Karpas-422 (cell line): ENCODE data around the gene CCDC144A. TPM values are rescaled to one million over a fixed set of nuclear protein-coding genes. Genes with fewer than 3 reads are reported as not detected.
"Not testable (repeated sequence)": the region's sequence is repeated elsewhere in the genome, so short reads cannot be mapped to it uniquely, and the experiment has no call there.

ENCODE experiments used
- DNase-seq: peaks from one replicate; pipeline ENCODE4 v3.0.0-alpha.2; 2015
- H2AFZ ChIP-seq: fragments of 200-600 bp; sonication (generic); 2 replicates; pipeline ENCODE4 v1.6.1; 2014; ENCODE audit warnings: antibody characterized with exemption, low read length, mixed read lengths
- H3K27ac ChIP-seq: fragments of 200-600 bp; sonication (generic); 2 replicates; pipeline ENCODE4 v1.5.1; 2014; ENCODE audit warnings: mild to moderate bottlenecking, low read length, moderate library complexity
- H3K27me3 ChIP-seq: fragments of 200-600 bp; sonication (generic); 2 replicates; pipeline ENCODE4 v1.6.1; 2014; ENCODE audit warnings: low read length, mixed read lengths
- H3K36me3 ChIP-seq: fragments of 200-600 bp; sonication (generic); 2 replicates; pipeline ENCODE4 v1.6.1; 2014; ENCODE audit warnings: low read length, mixed read lengths; ENCODE audit not compliant: insufficient read depth
- H3K4me1 ChIP-seq: fragments of 200-600 bp; sonication (generic); 2 replicates; pipeline ENCODE4 v1.6.1; 2014; ENCODE audit warnings: mild to moderate bottlenecking, low read length, mixed read lengths
- H3K4me2 ChIP-seq: fragments of 200-600 bp; sonication (generic); 2 replicates; pipeline ENCODE4 v1.6.1; 2014; ENCODE audit warnings: low read length, low read depth, mild to moderate bottlenecking; ENCODE audit not compliant: poor library complexity, severe bottlenecking
- H3K4me3 ChIP-seq: fragments of 200-600 bp; sonication (generic); 2 replicates; pipeline ENCODE4 v1.5.1; 2014; ENCODE audit warnings: mild to moderate bottlenecking, antibody characterized with exemption, low read length, mixed read lengths
- H3K79me2 ChIP-seq: fragments of 200-600 bp; sonication (generic); 2 replicates; pipeline ENCODE4 v1.6.1; 2014; ENCODE audit warnings: mild to moderate bottlenecking, low read length, mixed read lengths
- H3K9ac ChIP-seq: fragments of 200-600 bp; sonication (generic); 2 replicates; pipeline ENCODE4 v1.6.0; 2014; ENCODE audit warnings: low read length
- H3K9me2 ChIP-seq: fragments of 200-600 bp; sonication (generic), shearing (Covaris generic); replicated peaks from 2 replicates; pipeline ENCODE4 v1.6.0; 2014; ENCODE audit warnings: mild to moderate bottlenecking, low read length, moderate library complexity; ENCODE audit not compliant: insufficient read depth
- H3K9me3 ChIP-seq: fragments of 300-700, 200-600 bp; sonication (generic); 2 replicates; pipeline ENCODE4 v1.6.1; 2014; ENCODE audit warnings: low read length, mixed read lengths
- H4K20me1 ChIP-seq: fragments of 200-600 bp; sonication (generic); 2 replicates; pipeline ENCODE4 v1.6.1; 2014; ENCODE audit warnings: mild to moderate bottlenecking, antibody characterized with exemption, low read length, low read depth; ENCODE audit not compliant: insufficient read depth
- total RNA-seq: library from RNA; depleted of rRNA; stranded (reverse); fragments of >200 nt; shearing (Covaris generic); gene quantifications from 2 replicates; pipeline ENCODE4 v1.2.3, GENCODE V29; 2014; ENCODE audit warnings: low replicate concordance

Gene CCDC144A
- total RNA-seq, 1 experiment from 2014 or later: not detected

- not testable (repeated sequence) for H2AFZ ChIP-seq, H3K4me3 ChIP-seq, H3K9me3 ChIP-seq, H3K27me3 ChIP-seq, H3K36me3 ChIP-seq, H3K4me1 ChIP-seq, DNase-seq, H3K27ac ChIP-seq, H3K9me2 ChIP-seq, H3K79me2 ChIP-seq, H3K9ac ChIP-seq, H4K20me1 ChIP-seq, H3K4me2 ChIP-seq
These were observed 23.5 kb upstream of the CCDC144A start for GRCh38 chr17:16666553-16666906.

GRCh38 chr17:16666907-16667636 lies 23.0 kb upstream of the CCDC144A start:
- not testable (repeated sequence) for H3K9me2 ChIP-seq, H3K9ac ChIP-seq, H2AFZ ChIP-seq, DNase-seq, H3K27ac ChIP-seq, H3K4me1 ChIP-seq, H3K27me3 ChIP-seq, H4K20me1 ChIP-seq, H3K36me3 ChIP-seq, H3K9me3 ChIP-seq, H3K79me2 ChIP-seq, H3K4me2 ChIP-seq, H3K4me3 ChIP-seq

GRCh38 chr17:16676676-16677268 lies 13.3 kb upstream of the CCDC144A start:
- Histone ChIP-seq H3K4me2 (no peak overlapping the region), H3K79me2 (no peaks in the 10 kb centered on the region), H3K27me3 (no peaks in the 10 kb centered on the region), H3K4me1 (no peaks in the 10 kb centered on the region), H2AFZ (no peak overlapping the region), H3K9ac (no peak overlapping the region), H3K9me2 (no peaks in the 10 kb centered on the region), H3K27ac (no peak overlapping the region), H4K20me1 (no peaks in the 10 kb centered on the region), H3K4me3 (no peak overlapping the region), H3K36me3 (no peaks in the 10 kb centered on the region), H3K9me3 (no peaks in the 10 kb centered on the region)
- DNase-seq: no peak

GRCh38 chr17:16683290-16684138 lies 6.5 kb upstream of the CCDC144A start:
- not testable (repeated sequence) for H3K4me3 ChIP-seq, H3K9ac ChIP-seq, H3K9me2 ChIP-seq, H3K4me1 ChIP-seq, H2AFZ ChIP-seq, DNase-seq, H4K20me1 ChIP-seq, H3K4me2 ChIP-seq, H3K27me3 ChIP-seq, H3K27ac ChIP-seq, H3K9me3 ChIP-seq, H3K79me2 ChIP-seq, H3K36me3 ChIP-seq

DNA sequence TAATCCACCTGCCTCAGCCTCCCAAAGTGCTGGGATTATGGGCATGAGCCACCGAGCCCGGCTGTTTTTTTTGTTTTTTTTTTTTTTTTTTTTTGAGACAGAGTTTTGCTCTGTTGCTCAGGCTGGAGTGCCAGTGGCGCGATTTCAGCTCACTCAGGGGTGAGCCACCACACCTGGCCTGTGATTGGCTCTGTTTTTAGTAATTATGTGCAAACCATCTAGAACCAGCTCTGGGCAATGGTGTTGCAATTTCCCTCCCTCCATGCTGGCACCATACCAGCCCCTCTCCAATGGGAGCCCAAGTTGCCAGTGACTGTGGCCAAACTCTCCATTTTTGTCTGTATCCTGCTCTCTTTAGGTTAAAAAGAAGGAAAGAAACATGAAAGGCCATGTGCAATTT lies 4.0 kb upstream of the CCDC144A start:
- not testable (repeated sequence) for H3K4me2 ChIP-seq, H2AFZ ChIP-seq

GRCh38 chr17:16687151-16687550 lies 2.9 kb upstream of the CCDC144A start:
- not testable (repeated sequence) for H3K27me3 ChIP-seq, H3K79me2 ChIP-seq, H2AFZ ChIP-seq, H3K9me3 ChIP-seq, H3K9me2 ChIP-seq, H3K9ac ChIP-seq, H4K20me1 ChIP-seq, DNase-seq, H3K4me1 ChIP-seq, H3K36me3 ChIP-seq, H3K4me2 ChIP-seq, H3K27ac ChIP-seq, H3K4me3 ChIP-seq

More for the DNA sequence above, 4.0 kb upstream of the CCDC144A start:
- not testable (repeated sequence) for H3K36me3 ChIP-seq, DNase-seq, H3K27me3 ChIP-seq, H3K9me2 ChIP-seq, H3K4me3 ChIP-seq, H3K9me3 ChIP-seq, H3K27ac ChIP-seq, H4K20me1 ChIP-seq, H3K4me1 ChIP-seq, H3K9ac ChIP-seq, H3K79me2 ChIP-seq

DNA sequence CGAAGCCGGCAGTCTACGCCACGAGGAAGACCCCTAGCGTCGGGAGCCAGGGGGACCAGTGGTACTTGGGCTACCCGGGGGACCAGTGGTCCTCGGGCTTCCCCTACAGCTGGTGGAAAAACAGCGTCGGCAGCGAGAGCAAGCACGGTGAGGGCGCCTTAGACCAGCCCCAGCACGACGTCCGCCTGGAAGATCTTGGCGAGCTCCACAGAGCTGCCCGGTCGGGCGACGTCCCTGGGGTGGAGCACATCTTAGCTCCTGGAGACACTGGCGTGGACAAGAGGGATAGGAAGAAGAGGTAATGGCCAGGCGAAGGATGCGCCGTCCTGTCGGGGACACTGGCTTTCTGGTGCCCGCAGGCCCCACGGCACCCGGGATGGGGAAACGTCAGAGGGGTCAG lies 406 bp downstream of the CCDC144A start:
- DNase-seq, H3K79me2 ChIP-seq, H2AFZ ChIP-seq, H3K9me2 ChIP-seq, H3K36me3 ChIP-seq, H3K4me2 ChIP-seq, H4K20me1 ChIP-seq, H3K27ac ChIP-seq, H3K9ac ChIP-seq, H3K27me3 ChIP-seq, H3K9me3 ChIP-seq, H3K4me3 ChIP-seq, H3K4me1 ChIP-seq: not testable (repeated sequence)

- H3K4me1 ChIP-seq, DNase-seq, H3K9me2 ChIP-seq, H3K9me3 ChIP-seq, H2AFZ ChIP-seq, H3K27ac ChIP-seq, H4K20me1 ChIP-seq, H3K4me2 ChIP-seq, H3K9ac ChIP-seq, H3K79me2 ChIP-seq, H3K27me3 ChIP-seq, H3K36me3 ChIP-seq, H3K4me3 ChIP-seq: not testable (repeated sequence)
These were observed 7.6 kb downstream of the CCDC144A start for GRCh38 chr17:16697603-16698002.
